ENCODE measurements around the gene TRPM5.

Gene TRPM5

DNA sequence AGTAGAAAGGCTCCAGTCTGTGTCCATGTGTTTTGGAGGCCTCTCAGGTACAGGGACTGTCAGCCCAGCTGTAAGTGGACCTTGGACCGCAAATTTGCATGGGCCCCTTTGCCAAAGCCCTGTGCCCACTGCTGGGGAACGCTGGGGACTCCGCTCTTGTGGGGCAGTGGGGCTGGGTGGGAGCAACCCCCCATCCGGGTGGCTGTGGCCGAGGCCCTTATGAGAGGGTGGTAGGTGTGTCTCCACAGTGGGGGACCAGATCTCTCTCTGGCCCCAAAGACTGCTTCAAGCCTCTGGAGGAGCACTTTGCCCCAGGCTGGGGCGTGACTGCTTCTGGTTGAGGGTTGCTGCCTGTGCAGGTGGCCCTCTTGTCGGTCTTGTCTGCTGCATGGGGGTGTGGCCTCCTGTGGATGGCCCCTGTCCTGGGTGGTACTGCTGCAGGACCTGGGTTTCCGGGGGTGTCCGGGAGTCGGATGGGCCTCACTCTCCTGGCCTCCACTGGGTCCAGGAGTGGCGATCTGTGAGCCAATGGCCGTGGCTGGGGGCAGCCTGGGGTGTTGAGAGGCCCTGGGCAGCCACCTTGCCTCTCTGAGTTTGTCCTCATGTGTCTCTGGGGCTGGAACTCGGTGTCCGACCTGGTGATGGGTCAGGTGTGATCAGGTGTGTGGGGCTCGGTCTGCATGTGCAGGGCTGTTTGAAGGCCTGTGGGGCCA is 16.4 kb upstream of the TRPM5 start:
- DNase-seq (ENCODE audit: extremely low spot score) = no peak
- TF ChIP-seq, protein P1, sequence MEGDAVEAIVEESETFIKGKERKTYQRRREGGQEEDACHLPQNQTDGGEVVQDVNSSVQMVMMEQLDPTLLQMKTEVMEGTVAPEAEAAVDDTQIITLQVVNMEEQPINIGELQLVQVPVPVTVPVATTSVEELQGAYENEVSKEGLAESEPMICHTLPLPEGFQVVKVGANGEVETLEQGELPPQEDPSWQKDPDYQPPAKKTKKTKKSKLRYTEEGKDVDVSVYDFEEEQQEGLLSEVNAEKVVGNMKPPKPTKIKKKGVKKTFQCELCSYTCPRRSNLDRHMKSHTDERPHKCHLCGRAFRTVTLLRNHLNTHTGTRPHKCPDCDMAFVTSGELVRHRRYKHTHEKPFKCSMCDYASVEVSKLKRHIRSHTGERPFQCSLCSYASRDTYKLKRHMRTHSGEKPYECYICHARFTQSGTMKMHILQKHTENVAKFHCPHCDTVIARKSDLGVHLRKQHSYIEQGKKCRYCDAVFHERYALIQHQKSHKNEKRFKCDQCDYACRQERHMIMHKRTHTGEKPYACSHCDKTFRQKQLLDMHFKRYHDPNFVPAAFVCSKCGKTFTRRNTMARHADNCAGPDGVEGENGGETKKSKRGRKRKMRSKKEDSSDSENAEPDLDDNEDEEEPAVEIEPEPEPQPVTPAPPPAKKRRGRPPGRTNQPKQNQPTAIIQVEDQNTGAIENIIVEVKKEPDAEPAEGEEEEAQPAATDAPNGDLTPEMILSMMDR (IDR thresholded peaks at IDR 0.05; ENCODE audit: control extremely low read depth, extremely low read depth, low read depth, missing control alignments) = no peak
- ChIA-PET CTCF (no interaction called here), POLR2A (no interaction called here)

DNA sequence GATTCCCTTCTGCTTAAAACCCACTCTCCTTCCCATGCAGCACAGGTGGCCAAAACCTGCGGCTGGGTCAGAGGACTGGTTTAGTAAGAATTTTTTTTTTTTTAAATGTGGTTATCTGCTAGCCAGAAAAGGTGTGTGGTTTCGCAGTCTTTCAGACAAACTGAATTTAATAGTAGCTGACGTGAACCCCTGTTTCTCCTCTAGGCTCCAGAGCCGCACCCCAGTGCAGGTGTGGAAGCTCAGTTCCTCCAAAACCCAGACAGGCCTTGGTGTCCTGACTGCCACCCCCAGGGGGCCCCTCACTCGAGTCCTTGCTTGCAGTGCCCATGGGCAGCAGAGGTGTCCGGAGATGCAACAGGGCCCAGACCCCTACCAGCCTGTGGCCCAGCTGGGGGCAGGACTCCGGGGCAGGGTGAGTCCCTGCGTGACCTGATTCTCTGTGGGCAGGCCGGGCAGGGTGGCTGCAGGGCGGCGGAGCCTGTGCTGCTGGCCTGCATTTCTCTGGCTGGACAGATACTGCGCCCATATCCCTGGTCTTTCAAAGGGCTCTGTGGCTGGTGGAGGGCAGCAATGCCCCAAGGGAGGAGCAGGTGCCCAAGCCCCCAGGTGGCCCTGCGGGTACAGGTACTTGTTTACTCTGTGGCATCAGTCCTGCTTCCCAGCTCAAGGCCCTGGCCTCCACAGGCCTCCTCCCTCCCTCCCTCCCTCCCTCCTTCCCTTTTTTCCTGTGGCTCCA is 15.7 kb upstream of the TRPM5 start:
- CTCF ChIA-PET = interaction anchor here (0.9 to 1.1 kb wide), 2 partner anchors 9 to 155 kb away, joined by 3 read pairs; no protein-coding TSS in a partner anchor
- DNase-seq (ENCODE audit: extremely low spot score) = no peak
- POLR2A ChIA-PET = no interaction called here
- TF ChIP-seq, protein P1 (IDR thresholded peaks at IDR 0.05; ENCODE audit: control extremely low read depth, extremely low read depth, low read depth, missing control alignments) = no peak

DNA sequence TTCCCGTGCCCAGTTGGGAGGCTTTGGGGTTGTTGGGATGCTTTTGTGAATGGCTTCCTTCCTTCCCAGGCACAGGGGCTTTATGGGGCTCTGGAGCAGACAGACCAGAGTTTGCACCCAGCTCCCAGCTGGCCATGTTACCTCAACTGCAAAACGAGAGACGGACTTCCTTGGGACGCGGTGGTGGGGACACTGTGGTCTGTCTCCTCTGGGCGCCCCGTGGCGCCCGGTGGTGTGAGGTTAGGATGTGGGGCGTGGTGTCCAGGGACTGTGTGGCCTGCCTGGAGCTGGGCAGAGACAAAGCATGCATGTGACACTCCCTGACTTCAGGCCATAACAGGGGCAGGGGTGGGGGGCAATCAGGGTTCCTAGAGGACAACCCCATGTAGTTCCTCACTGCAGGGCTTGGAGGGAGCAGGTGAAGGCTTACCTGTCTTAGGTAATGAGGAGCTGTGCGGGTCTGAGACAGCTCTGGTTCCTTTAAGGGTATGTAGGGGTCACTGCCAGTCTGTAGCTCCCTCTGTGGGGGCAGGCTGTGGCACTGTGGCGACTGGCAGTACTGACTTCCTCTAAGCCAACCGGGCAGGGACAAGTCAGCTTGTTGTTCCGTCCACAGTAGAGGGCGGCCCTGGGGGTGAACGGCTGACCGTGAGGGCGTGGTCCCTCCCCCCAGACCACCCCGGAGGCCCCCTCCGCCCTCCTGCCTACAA is 14.9 kb upstream of the TRPM5 start:
- POLR2A ChIA-PET = no interaction called here
- DNase-seq (ENCODE audit: extremely low spot score) = no peak
- TF ChIP-seq, protein P1 (IDR thresholded peaks at IDR 0.05; ENCODE audit: control extremely low read depth, extremely low read depth, low read depth, missing control alignments) = no peak
- CTCF ChIA-PET = interaction anchor here (0.9 to 1.4 kb wide), 3 partner anchors 9 to 154 kb away, joined by 3 read pairs; no protein-coding TSS in a partner anchor

DNA sequence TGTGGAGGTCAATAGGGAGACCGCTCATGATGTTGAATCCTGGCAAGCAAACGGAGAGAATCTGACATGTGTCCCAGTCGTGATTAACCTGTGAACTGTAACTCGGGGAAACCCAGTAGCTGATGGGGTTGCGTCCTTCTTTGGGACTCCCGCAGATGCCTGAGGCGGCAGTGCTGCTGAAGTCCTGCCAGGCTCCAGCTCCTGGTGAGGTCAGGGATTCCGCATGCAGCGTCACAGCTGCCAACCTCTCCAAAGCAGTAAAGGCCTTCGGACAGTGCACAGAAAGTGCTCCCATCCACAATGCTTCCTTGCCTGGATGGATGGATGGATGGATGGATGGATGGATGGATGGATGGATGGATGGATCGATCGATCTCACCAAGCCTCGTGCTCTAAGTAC is 14.0 kb upstream of the TRPM5 start:
- ChIA-PET CTCF (interaction anchor here (1.4 kb wide), 1 partner anchor 37 kb away, joined by 3 read pairs; no protein-coding TSS in a partner anchor), POLR2A (no interaction called here)
- no peak for DNase-seq (ENCODE audit: extremely low spot score)
- TF ChIP-seq, protein P1 (IDR thresholded peaks at IDR 0.05; ENCODE audit: control extremely low read depth, extremely low read depth, low read depth, missing control alignments) = no peak

DNA sequence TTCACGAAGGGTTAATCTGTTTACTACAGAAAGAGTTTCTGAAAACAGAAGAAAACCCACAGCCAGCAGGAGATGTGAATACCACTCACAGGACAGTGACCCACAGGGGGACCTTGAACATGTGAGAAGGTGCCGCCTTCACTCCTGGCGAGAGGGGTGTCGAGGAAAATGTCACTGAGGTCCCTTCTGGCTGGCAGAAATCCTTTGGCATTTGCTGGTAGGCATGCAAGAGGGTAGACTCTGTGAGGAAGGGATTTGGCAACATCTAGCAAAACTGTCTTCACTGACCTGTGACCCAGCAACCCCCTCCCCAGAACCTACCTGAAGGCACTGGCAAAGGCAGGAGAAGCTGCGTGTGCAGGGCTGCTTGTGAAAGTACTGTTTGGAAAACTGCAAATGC is 9.1 kb upstream of the TRPM5 start:
- ChIA-PET POLR2A (no interaction called here), CTCF (no interaction called here)
- TF ChIP-seq, protein P1 (IDR thresholded peaks at IDR 0.05; ENCODE audit: control extremely low read depth, extremely low read depth, low read depth, missing control alignments) = no peak
- DNase-seq (ENCODE audit: extremely low spot score) = no peak

DNA sequence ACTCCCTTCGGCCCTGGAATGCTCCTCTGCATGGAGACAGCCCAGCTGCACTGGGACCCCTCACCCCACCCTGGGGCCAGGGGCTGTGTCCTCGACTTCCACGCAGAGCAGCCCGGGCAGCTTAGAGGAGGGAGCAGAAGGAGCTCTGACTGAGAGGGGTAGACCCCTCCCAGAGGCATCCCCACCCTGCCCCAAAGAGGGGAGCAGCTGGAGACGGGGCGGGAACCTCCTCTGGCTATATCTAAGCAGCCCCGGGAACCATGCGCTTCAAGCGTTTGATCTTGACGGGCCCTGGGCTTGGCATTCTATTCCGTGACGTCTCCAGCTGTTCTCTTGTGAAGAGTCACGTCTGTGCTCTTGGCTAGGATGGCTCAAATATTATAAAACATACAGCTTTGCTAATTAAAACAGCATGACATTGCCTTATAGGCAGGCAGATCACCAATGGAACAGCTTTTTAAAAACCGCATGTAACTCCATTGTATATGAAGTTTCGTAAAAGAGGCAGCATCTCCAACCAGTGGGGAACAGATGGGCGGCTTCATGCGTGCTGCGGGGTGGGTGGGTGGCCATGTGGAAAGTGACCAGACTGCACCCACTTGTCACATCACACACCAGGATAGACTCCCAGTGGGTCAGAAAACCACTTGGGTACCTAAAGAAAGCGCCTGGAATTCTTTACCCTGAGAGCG is 8.2 kb upstream of the TRPM5 start:
- POLR2A ChIA-PET = no interaction called here
- CTCF ChIA-PET = interaction anchor here (1.2 to 1.6 kb wide), 3 partner anchors 25 to 80 kb away, joined by 3 to 6 read pairs (median 4); no protein-coding TSS in a partner anchor
- no peak for DNase-seq (ENCODE audit: extremely low spot score)
- TF ChIP-seq, protein P1 (IDR thresholded peaks at IDR 0.05; ENCODE audit: control extremely low read depth, extremely low read depth, low read depth, missing control alignments) = no peak
